HepG2 (cell line): Measurements from ENCODE around the gene EXO1. TPM values are rescaled to one million over a fixed set of nuclear protein-coding genes. Genes with fewer than 3 reads are reported as not detected.

Experiments
- ETV6 ChIP-seq: sonication (generic); formaldehyde crosslinking; conservative IDR thresholded peaks from 2 replicates; pipeline ENCODE4 v1.4.0; 2020; ENCODE audit warnings: missing genetic modification reagents
- KAT2B ChIP-seq: fragments of 150-350 bp; IDR thresholded peaks from 2 replicates; pipeline ENCODE4 v1.6.1; 2014; ENCODE audit warnings: low read depth, low read length, borderline replicate concordance
- PAF1 ChIP-seq: IDR thresholded peaks from 2 replicates; pipeline ENCODE4 v1.6.1; 2016; ENCODE audit warnings: missing genetic modification reagents, missing compliant biosample characterization
- PITX1 ChIP-seq: sonication (generic); formaldehyde crosslinking; IDR thresholded peaks from 2 replicates; pipeline ENCODE4 v1.5.1; 2020; ENCODE audit warnings: mild to moderate bottlenecking, missing genetic modification reagents
- RBFOX2 ChIP-seq: fragments of 200-400 bp; formaldehyde crosslinking; IDR thresholded peaks from 2 replicates; pipeline ENCODE4 v1.6.1; 2017; ENCODE audit warnings: low read depth, mild to moderate bottlenecking, low read length
- ZBTB8A ChIP-seq: sonication (generic); formaldehyde crosslinking; IDR thresholded peaks from 2 replicates; pipeline ENCODE4 v1.4.0; 2020; ENCODE audit warnings: mild to moderate bottlenecking, low read depth, missing genetic modification reagents, borderline replicate concordance
- ZSCAN21 ChIP-seq: sonication (generic); formaldehyde crosslinking; IDR thresholded peaks from 2 replicates; pipeline ENCODE4 v1.8.0; 2022; ENCODE audit warnings: mild to moderate bottlenecking, missing genetic modification reagents, moderate library complexity, borderline replicate concordance
- polyA plus RNA-seq, 8 experiments: library from polyadenylated mRNA; depleted of rRNA in 3 of 8; stranded (reverse) in 7 of 8; unstranded in 1 of 8; fragments of >200 nt; fragmentation: Illumina TruSeq in 4 of 8; extraction: Trizol in 4 of 8; gene quantifications; 2 replicates each; pipeline versions ENCODE4 v1.2.1 to v1.2.3, GENCODE V29; 2011 to 2016; ENCODE audit warnings: low read depth in 4 of 8, missing spikeins in 1 of 8, mixed read lengths in 1 of 8; ENCODE audit not compliant: insufficient read depth in 1 of 8
- total RNA-seq, 5 experiments: library from RNA; depleted of rRNA; stranded (reverse); fragments of >200 nt; fragmentation: Illumina TruSeq; extraction: Trizol; gene quantifications; 2 replicates each; pipeline ENCODE4 v1.2.3, GENCODE V29; 2016; ENCODE audit warnings: low read depth in 1 of 5
- TF ChIP-seq, protein P1 (sequence below): sonication (generic); formaldehyde crosslinking; IDR thresholded peaks from 2 replicates; pipeline ENCODE4 v1.4.0; 2020; ENCODE audit warnings: mild to moderate bottlenecking, missing genetic modification reagents
- TF ChIP-seq, protein P2 (sequence below): sonication (generic); formaldehyde crosslinking; IDR thresholded peaks from 2 replicates; pipeline ENCODE4 v1.4.0; 2020; ENCODE audit warnings: missing genetic modification reagents
- TF ChIP-seq, protein P3 (sequence below): sonication (generic); formaldehyde crosslinking; IDR thresholded peaks from 2 replicates; pipeline ENCODE4 v1.5.0; 2020; ENCODE audit warnings: mild to moderate bottlenecking, missing genetic modification reagents, borderline replicate concordance

The EXO1 gene
- total and polyA plus RNA-seq, 2 of the 13 experiments (the other 11 are each of a cell fraction or from before 2014, with no cell fraction given), result 3.2 to 26.1 TPM

DNA sequence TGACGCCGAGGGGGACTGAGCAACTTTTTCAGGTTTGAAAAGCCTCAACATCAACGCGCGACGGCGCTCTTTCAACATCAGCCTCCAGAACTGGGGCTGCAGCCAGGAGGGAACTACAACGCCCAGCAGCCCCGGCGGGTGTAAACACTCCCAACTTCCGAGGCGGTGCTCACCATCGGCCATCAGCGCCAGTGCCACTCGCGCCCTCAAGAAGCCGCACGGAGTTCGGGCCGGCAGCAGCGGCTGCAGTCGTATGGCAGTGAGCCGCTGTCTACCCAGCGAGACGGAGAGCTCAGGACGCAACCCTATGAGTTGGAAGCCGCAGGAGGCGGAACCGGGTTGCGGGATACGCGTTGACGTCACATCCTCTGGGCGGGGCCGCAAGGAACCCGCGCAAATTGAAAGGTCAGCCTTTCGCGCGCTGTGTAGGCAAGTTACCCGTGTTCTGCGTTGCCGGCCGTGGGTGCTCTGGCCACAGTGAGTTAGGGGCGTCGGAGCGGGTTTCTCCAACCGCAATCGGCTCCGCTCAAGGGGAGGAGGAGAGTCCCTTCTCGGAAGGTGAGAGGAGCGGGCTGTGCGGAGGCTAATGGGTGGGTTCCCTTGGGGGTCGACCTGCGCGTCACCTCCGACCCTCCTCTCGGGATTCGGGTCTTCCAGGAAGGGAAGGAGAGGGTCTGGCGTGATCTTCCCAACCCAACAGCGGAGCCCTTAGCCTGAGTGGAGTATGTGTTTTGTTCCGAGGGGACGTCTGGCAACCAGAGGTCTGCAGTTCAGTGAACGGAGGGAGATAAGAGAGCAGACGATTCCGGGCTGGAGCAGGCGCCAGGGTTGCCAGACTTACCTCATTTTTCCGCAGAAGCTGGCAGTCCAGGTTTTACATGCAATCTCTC, at the start of gene EXO1 (continued):
- TF ChIP-seq, protein P1, sequence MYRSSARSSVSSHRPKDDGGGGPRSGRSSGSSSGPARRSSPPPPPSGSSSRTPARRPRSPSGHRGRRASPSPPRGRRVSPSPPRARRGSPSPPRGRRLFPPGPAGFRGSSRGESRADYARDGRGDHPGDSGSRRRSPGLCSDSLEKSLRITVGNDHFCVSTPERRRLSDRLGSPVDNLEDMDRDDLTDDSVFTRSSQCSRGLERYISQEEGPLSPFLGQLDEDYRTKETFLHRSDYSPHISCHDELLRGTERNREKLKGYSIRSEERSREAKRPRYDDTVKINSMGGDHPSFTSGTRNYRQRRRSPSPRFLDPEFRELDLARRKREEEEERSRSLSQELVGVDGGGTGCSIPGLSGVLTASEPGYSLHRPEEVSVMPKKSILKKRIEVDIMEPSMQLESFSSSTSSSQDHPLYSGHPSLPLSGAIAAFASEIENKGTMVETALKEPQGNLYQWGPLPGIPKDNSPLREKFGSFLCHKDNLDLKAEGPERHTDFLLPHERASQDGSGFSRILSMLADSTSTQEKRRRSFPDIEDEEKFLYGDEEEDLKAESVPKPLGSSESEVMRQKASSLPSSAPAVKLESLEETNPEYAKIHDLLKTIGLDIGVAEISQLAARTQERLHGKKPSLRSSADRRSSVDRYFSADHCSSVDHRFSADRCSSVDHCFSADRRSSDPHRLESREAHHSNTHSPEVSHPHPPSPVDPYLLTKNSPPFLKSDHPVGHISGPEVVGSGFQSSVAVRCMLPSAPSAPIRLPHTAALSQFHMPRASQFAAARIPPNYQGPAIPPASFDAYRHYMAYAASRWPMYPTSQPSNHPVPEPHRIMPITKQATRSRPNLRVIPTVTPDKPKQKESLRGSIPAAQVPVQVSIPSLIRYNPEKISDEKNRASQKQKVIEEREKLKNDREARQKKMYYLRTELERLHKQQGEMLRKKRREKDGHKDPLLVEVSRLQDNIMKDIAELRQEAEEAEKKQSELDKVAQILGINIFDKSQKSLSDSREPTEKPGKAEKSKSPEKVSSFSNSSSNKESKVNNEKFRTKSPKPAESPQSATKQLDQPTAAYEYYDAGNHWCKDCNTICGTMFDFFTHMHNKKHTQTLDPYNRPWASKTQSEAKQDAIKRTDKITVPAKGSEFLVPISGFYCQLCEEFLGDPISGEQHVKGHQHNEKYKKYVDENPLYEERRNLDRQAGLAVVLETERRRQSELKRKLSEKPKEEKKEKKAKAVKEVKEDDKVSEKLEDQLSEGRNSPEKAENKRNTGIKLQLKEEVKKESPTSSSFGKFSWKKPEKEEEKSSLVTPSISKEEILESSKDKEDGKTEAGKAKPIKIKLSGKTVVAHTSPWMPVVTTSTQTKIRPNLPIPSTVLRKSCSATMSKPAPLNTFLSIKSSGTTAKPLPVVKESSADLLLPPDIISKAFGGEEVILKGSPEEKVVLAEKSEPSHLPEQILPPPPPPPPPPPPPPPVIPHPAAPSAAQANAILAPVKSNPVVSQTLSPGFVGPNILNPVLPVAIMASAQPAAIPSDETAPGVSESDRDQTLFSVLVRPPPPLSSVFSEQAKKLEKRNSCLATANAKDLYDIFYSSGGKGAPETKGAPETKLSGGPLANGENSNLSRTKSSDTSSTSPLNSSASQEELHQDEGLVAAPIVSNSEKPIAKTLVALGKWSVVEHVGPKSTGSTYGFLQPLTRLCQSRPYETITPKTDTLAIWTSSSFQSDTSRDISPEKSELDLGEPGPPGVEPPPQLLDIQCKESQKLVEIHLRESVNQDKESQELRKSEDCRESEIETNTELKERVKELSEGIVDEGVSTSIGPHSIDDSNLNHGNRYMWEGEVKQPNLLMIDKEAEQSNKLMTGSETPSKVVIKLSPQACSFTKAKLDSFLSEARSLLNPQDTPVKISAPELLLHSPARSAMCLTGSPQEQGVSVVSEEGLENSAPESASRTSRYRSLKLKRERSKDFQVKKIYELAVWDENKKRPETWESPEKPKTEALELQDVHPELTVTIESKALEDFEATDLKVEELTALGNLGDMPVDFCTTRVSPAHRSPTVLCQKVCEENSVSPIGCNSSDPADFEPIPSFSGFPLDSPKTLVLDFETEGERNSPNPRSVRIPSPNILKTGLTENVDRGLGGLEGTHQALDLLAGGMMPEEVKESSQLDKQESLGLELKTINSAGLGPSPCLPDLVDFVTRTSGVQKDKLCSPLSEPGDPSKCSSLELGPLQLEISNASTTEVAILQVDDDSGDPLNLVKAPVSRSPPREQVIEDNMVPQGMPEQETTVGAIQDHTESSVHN, result no peak
- TF ChIP-seq ZBTB8A (CRISPR knock-in tag) (no peak), ETV6 (CRISPR knock-in tag) (peak; percentile 70; the same call in 1 of the 2 replicates), PITX1 (CRISPR knock-in tag) (peak; percentile 66), KAT2B (no peak), PAF1 (no peak), ZSCAN21 (peak; percentile 63), RBFOX2 (peak; percentile 71)
- TF ChIP-seq, protein P2, sequence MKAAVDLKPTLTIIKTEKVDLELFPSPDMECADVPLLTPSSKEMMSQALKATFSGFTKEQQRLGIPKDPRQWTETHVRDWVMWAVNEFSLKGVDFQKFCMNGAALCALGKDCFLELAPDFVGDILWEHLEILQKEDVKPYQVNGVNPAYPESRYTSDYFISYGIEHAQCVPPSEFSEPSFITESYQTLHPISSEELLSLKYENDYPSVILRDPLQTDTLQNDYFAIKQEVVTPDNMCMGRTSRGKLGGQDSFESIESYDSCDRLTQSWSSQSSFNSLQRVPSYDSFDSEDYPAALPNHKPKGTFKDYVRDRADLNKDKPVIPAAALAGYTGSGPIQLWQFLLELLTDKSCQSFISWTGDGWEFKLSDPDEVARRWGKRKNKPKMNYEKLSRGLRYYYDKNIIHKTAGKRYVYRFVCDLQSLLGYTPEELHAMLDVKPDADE (CRISPR knock-in tag), result no peak
- TF ChIP-seq, protein P3, sequence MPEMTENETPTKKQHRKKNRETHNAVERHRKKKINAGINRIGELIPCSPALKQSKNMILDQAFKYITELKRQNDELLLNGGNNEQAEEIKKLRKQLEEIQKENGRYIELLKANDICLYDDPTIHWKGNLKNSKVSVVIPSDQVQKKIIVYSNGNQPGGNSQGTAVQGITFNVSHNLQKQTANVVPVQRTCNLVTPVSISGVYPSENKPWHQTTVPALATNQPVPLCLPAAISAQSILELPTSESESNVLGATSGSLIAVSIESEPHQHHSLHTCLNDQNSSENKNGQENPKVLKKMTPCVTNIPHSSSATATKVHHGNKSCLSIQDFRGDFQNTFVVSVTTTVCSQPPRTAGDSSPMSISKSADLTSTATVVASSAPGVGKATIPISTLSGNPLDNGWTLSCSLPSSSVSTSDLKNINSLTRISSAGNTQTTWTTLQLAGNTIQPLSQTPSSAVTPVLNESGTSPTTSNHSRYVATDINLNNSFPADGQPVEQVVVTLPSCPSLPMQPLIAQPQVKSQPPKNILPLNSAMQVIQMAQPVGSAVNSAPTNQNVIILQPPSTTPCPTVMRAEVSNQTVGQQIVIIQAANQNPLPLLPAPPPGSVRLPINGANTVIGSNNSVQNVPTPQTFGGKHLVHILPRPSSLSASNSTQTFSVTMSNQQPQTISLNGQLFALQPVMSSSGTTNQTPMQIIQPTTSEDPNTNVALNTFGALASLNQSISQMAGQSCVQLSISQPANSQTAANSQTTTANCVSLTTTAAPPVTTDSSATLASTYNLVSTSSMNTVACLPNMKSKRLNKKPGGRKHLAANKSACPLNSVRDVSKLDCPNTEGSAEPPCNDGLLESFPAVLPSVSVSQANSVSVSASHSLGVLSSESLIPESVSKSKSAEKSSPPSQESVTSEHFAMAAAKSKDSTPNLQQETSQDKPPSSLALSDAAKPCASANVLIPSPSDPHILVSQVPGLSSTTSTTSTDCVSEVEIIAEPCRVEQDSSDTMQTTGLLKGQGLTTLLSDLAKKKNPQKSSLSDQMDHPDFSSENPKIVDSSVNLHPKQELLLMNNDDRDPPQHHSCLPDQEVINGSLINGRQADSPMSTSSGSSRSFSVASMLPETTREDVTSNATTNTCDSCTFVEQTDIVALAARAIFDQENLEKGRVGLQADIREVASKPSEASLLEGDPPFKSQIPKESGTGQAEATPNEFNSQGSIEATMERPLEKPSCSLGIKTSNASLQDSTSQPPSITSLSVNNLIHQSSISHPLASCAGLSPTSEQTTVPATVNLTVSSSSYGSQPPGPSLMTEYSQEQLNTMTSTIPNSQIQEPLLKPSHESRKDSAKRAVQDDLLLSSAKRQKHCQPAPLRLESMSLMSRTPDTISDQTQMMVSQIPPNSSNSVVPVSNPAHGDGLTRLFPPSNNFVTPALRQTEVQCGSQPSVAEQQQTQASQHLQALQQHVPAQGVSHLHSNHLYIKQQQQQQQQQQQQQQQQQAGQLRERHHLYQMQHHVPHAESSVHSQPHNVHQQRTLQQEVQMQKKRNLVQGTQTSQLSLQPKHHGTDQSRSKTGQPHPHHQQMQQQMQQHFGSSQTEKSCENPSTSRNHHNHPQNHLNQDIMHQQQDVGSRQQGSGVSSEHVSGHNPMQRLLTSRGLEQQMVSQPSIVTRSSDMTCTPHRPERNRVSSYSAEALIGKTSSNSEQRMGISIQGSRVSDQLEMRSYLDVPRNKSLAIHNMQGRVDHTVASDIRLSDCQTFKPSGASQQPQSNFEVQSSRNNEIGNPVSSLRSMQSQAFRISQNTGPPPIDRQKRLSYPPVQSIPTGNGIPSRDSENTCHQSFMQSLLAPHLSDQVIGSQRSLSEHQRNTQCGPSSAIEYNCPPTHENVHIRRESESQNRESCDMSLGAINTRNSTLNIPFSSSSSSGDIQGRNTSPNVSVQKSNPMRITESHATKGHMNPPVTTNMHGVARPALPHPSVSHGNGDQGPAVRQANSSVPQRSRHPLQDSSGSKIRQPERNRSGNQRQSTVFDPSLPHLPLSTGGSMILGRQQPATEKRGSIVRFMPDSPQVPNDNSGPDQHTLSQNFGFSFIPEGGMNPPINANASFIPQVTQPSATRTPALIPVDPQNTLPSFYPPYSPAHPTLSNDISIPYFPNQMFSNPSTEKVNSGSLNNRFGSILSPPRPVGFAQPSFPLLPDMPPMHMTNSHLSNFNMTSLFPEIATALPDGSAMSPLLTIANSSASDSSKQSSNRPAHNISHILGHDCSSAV (CRISPR knock-in tag), result no peak
